ENCODE data around the gene RDM1.
"Not testable (repeated sequence)": the region's sequence is repeated elsewhere in the genome, so short reads cannot be mapped to it uniquely, and the experiment has no call there.

Gene RDM1

GRCh38 chr17:35898283-35899070, 32.1 kb downstream of the RDM1 start:
- DNase-seq (ENCODE audit: low read depth), result no peak

- not testable (repeated sequence) for DNase-seq (ENCODE audit: low read depth)
These were observed 32.8 kb downstream of the RDM1 start for GRCh38 chr17:35897772-35898171.

GRCh38 chr17:35895636-35896587, 34.7 kb downstream of the RDM1 start:
- DNase-seq (ENCODE audit: low read depth), result no peak

- no peak for DNase-seq (ENCODE audit: low read depth)
These were observed 36.4 kb downstream of the RDM1 start for GRCh38 chr17:35894206-35894605.

GRCh38 chr17:35893751-35894150, 36.8 kb downstream of the RDM1 start:
- no peak for DNase-seq (ENCODE audit: low read depth)

GRCh38 chr17:35892091-35893035, 38.2 kb downstream of the RDM1 start:
- DNase-seq (ENCODE audit: low read depth), result no peak

GRCh38 chr17:35891269-35891668, 39.3 kb downstream of the RDM1 start:
- DNase-seq (ENCODE audit: low read depth), result no peak

GRCh38 chr17:35890774-35891155, 39.8 kb downstream of the RDM1 start:
- peak; percentile 11 for DNase-seq (ENCODE audit: low read depth)

GRCh38 chr17:35889818-35890773, 40.5 kb downstream of the RDM1 start:
- DNase-seq (ENCODE audit: low read depth), result no peak

- DNase-seq (ENCODE audit: low read depth), result no peak
These were observed 41.3 kb downstream of the RDM1 start for GRCh38 chr17:35889241-35889640.

GRCh38 chr17:35879773-35880654, 50.6 kb downstream of the RDM1 start, which contains the start of gene CCL5:
Gene CCL5 (minus strand): TSS chr17:35880360.
- DNase-seq (ENCODE audit: low read depth), result peak; percentile 23

- DNase-seq (ENCODE audit: low read depth), result no peak
These were observed 52.2 kb downstream of the RDM1 start for GRCh38 chr17:35878361-35878760.

- no peak for DNase-seq (ENCODE audit: low read depth)
These were observed 53.1 kb downstream of the RDM1 start for GRCh38 chr17:35877345-35878029.

- DNase-seq (ENCODE audit: low read depth), result no peak
These were observed 54.0 kb downstream of the RDM1 start for GRCh38 chr17:35876534-35876933.

- no peak for DNase-seq (ENCODE audit: low read depth)
These were observed 54.8 kb downstream of the RDM1 start for GRCh38 chr17:35875800-35876139.

- DNase-seq (ENCODE audit: low read depth), result no peak
These were observed 55.3 kb downstream of the RDM1 start for GRCh38 chr17:35875072-35875799.

GRCh38 chr17:35872196-35872980, 58.2 kb downstream of the RDM1 start:
- no peak for DNase-seq (ENCODE audit: low read depth)

Data from activated T-cell treated with anti-CD3 and anti-CD28 coated beads for 1 hour (primary cell).